DOHH2 (cell line): Measurements from ENCODE around the gene BBC3.

Experiments
- H3F3A ChIP-seq: fragments of 200-600 bp; sonication (generic), shearing (Covaris generic); 2 replicates; pipeline ENCODE4 v1.6.0; 2016; ENCODE audit warnings: antibody characterized with exemption, mild to moderate bottlenecking; ENCODE audit not compliant: control insufficient read depth, insufficient read depth
- H3K27ac ChIP-seq: fragments of 200-600 bp; sonication (generic); 2 replicates; pipeline ENCODE4 v1.5.1; 2014; ENCODE audit warnings: low read depth, mild to moderate bottlenecking, low read length, moderate library complexity
- H3K27me3 ChIP-seq: fragments of 200-600 bp; sonication (generic); 2 replicates; pipeline ENCODE4 v1.6.1; 2014; ENCODE audit warnings: mild to moderate bottlenecking, low read length, mixed read lengths; ENCODE audit not compliant: control insufficient read depth
- H3K36me3 ChIP-seq: fragments of 200-600 bp; sonication (generic); 2 replicates; pipeline ENCODE4 v1.6.1; 2014; ENCODE audit warnings: mild to moderate bottlenecking, low read length, moderate library complexity, mixed read lengths; ENCODE audit not compliant: control insufficient read depth
- H3K4me1 ChIP-seq: fragments of 200-600 bp; sonication (generic); 2 replicates; pipeline ENCODE4 v1.6.1; 2014; ENCODE audit warnings: mild to moderate bottlenecking, low read length, mixed read lengths; ENCODE audit not compliant: control insufficient read depth
- H3K4me2 ChIP-seq: fragments of 200-600 bp; sonication (generic); 2 replicates; pipeline ENCODE4 v1.6.0; 2014; ENCODE audit warnings: mild to moderate bottlenecking, low read length, moderate library complexity
- H3K4me3 ChIP-seq: fragments of 200-600 bp; sonication (generic); 2 replicates; pipeline ENCODE4 v1.5.1; 2014; ENCODE audit warnings: mild to moderate bottlenecking, low read length, mixed read lengths
- H3K79me2 ChIP-seq: fragments of 200-600 bp; sonication (generic); 2 replicates; pipeline ENCODE4 v1.6.1; 2014; ENCODE audit warnings: mild to moderate bottlenecking, low read length, mixed read lengths; ENCODE audit not compliant: control insufficient read depth
- H3K9me2 ChIP-seq: fragments of 200-600 bp; sonication (generic); replicated peaks from 2 replicates; pipeline ENCODE4 v1.6.1; 2014; ENCODE audit warnings: mild to moderate bottlenecking, low read length, mixed read lengths; ENCODE audit not compliant: control insufficient read depth
- H3K9me3 ChIP-seq: fragments of 200-600 bp; sonication (generic); 2 replicates; pipeline ENCODE4 v1.6.1; 2014; ENCODE audit warnings: antibody characterized with exemption, low read length, mixed read lengths; ENCODE audit not compliant: control insufficient read depth, insufficient read depth
- H4K20me1 ChIP-seq: fragments of 200-600 bp; sonication (generic); 2 replicates; pipeline ENCODE4 v1.6.0; 2014; ENCODE audit warnings: low read depth, mild to moderate bottlenecking, antibody characterized with exemption, low read length, moderate library complexity; ENCODE audit not compliant: control insufficient read depth, insufficient read depth
- CTCF ChIP-seq: fragments of 200-600 bp; sonication (generic); IDR thresholded peaks from one replicate; pipeline ENCODE4 v1.5.1; 2014; ENCODE audit warnings: antibody characterized with exemption, mild to moderate bottlenecking, low read depth, low read length; ENCODE audit not compliant: poor library complexity, severe bottlenecking
- EZH2phosphoT487 ChIP-seq: fragments of 200-600 bp; sonication (generic); IDR thresholded peaks from 2 replicates; pipeline ENCODE4 v1.6.1; 2017; ENCODE audit warnings: borderline replicate concordance, mild to moderate bottlenecking, antibody characterized with exemption, low read length, moderate library complexity, mixed read lengths

Gene BBC3

GRCh38 chr19:47221890-47222289, 9.1 kb downstream of the BBC3 start:
- no peak overlapping the region for H3K4me3 ChIP-seq
- H3K4me2 ChIP-seq = no peak overlapping the region
- no peak overlapping the region for H3K27ac ChIP-seq
- H3K9me3 ChIP-seq = no peaks in the 10 kb centered on the region
- H4K20me1 ChIP-seq = no peaks in the 10 kb centered on the region
- no peaks in the 10 kb centered on the region for H3K27me3 ChIP-seq
- peaks cover 10% of the 10 kb centered on the region for H3K36me3 ChIP-seq
- peaks cover 10% of the 10 kb centered on the region for H3F3A ChIP-seq
- no peak for TF ChIP-seq EZH2phosphoT487
- TF ChIP-seq CTCF = no peak
- H3K4me1 ChIP-seq = peaks cover 13% of the 10 kb centered on the region
- H3K79me2 ChIP-seq = no peaks in the 10 kb centered on the region
- H3K9me2 ChIP-seq = no peaks in the 10 kb centered on the region

- Histone ChIP-seq H3K9me3 (no peaks in the 10 kb centered on the region), H4K20me1 (no peaks in the 10 kb centered on the region), H3K27ac (no peak overlapping the region)
These were observed 9.7 kb downstream of the BBC3 start for GRCh38 chr19:47221080-47221841.

GRCh38 chr19:47215581-47215980, 15.4 kb downstream of the BBC3 start:
- no peak overlapping the region for H3K4me3 ChIP-seq
- no peaks in the 10 kb centered on the region for H3K9me3 ChIP-seq
- H3K36me3 ChIP-seq = peaks cover 16% of the 10 kb centered on the region
- no peak overlapping the region for H3K27ac ChIP-seq
- no peaks in the 10 kb centered on the region for H4K20me1 ChIP-seq
- H3K9me2 ChIP-seq = no peaks in the 10 kb centered on the region
- 0 out of 2 replicates have a peak, but pooled peaks cover 2% of the 10 kb centered on the region for H3K79me2 ChIP-seq
- no peak overlapping the region for H3K4me2 ChIP-seq
- no peaks in the 10 kb centered on the region for H3K27me3 ChIP-seq
- peaks cover 31% of the 10 kb centered on the region for H3K4me1 ChIP-seq
- no peak for TF ChIP-seq CTCF
- TF ChIP-seq EZH2phosphoT487 = no peak
- peaks cover 15% of the 10 kb centered on the region for H3F3A ChIP-seq

More at GRCh38 chr19:47221080-47221841, 9.7 kb downstream of the BBC3 start:
- Histone ChIP-seq H3K4me1 (peaks cover 8% of the 10 kb centered on the region), H3K9me2 (no peaks in the 10 kb centered on the region), H3K4me3 (no peak overlapping the region), H3F3A (peaks cover 6% of the 10 kb centered on the region; the same call in 1 of the 2 replicates), H3K79me2 (no peaks in the 10 kb centered on the region), H3K4me2 (no peak overlapping the region), H3K36me3 (peaks cover 7% of the 10 kb centered on the region), H3K27me3 (no peaks in the 10 kb centered on the region)
- no peak for TF ChIP-seq EZH2phosphoT487
- TF ChIP-seq CTCF = no peak
